Large intestine (tissue), 3 donors: ENCODE data around the gene TUBE1. TPM values are rescaled to one million over a fixed set of nuclear protein-coding genes. Genes with fewer than 3 reads are reported as not detected.
"Not testable (repeated sequence)": the region's sequence is repeated elsewhere in the genome, so short reads cannot be mapped to it uniquely, and the experiment has no call there.

Experiments used
- DNase-seq, 2 donors: peaks; one replicate each; pipeline versions ENCODE4 v3.0.0 to v3.0.0-alpha.2; 2013
- H3K27ac ChIP-seq: one replicate; pipeline ENCODE4 v1.5.1; 2013; ENCODE audit warnings: low read length
- H3K27me3 ChIP-seq: 2 replicates; pipeline ENCODE4 v1.6.1; 2013; ENCODE audit warnings: low read length; ENCODE audit not compliant: control insufficient read depth, insufficient read depth
- H3K36me3 ChIP-seq: 2 replicates; pipeline ENCODE4 v1.6.1; 2013; ENCODE audit warnings: low read length; ENCODE audit not compliant: control insufficient read depth, insufficient read depth
- H3K4me1 ChIP-seq: one replicate; pipeline ENCODE4 v1.6.1; 2013; ENCODE audit warnings: low read length; ENCODE audit not compliant: control insufficient read depth, insufficient read depth
- H3K4me3 ChIP-seq: one replicate; pipeline ENCODE4 v1.5.1; 2013; ENCODE audit warnings: low read length
- H3K9me3 ChIP-seq: one replicate; pipeline ENCODE4 v1.6.1; 2013; ENCODE audit warnings: mild to moderate bottlenecking, low read depth, low read length, moderate library complexity; ENCODE audit not compliant: control insufficient read depth
- WGBS: methylation state at CpG from one replicate; pipeline ENCODE4 v1.1.5; 2013; ENCODE audit warnings: low lambda C conversion rate; ENCODE audit not compliant: insufficient coverage; 5-methylcytosine and 5-hydroxymethylcytosine counted together
- polyA plus RNA-seq: library from polyadenylated mRNA; unstranded; fragments of 120-200 nt; gene quantifications from one replicate; pipeline ENCODE4 v1.2.1, GENCODE V29; 2013

Gene TUBE1
- polyA plus RNA-seq, 1 donor, result 33.8 TPM

DNA sequence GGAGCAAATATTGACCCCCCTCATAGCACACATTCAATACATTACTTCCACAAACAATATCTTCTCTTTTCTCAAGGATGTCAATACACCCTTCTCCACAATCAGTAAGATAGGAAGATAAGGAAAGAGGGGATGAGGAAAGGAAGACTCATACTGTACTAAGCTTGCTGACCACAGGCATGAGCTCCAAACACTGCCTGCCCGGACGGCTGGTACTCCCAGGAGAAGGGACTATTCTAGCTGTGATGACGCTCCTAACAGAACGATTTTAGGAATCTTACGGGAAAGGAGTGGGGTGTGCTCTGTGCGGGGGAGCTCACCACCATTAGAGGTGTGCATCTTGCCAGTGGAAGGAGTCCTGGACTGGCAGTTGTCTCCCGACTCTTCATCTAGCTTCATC, 37.3 kb downstream of the TUBE1 start:
- H3K27me3 ChIP-seq, result no peaks in the 10 kb centered on the region
- H3K4me1 ChIP-seq, result no peaks in the 10 kb centered on the region
- 83% methylated on average over 1 of the region's 7 CpGs for WGBS
- H3K4me3 ChIP-seq, result no peak overlapping the region
- no peak overlapping the region for H3K27ac ChIP-seq
- no peaks in the 10 kb centered on the region for H3K36me3 ChIP-seq
- DNase-seq, result no peak
- peaks cover 5% of the 10 kb centered on the region for H3K9me3 ChIP-seq

DNA sequence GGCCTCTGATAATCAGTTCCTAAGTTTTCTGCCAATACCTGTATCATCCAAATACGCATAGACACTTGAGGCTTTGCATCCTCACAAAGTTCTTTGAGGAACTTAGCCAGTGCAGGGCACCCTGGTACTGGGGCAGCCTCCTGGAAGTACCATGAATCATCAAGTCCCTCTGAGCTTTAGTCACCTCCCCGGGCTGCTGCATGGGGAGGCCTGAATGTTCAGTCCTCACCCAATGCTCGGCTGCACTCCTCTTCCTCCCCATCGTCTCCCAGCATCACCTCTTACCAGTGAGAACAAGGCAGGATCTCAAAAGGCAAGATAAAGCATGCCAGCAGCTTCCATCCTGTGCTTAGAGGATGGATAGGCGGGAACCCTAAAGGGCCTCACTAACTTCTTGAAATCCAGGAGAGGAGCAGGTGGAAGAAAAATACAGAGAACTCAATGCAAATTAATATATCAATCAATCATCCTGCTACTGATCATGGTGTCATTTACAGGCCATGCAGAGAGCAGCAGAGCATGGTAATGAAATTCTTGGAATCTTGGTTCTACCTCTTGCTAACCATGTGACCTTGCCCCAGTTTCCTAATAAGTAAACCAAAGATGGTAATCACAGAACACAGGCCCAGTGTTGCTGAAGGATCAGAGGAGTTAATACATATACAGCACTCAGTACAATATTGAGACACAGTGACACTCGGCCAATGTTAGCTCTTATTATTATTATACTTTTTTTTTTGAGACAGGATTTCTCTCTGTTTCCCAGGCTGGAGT, 38.1 kb downstream of the TUBE1 start:
- no peak overlapping the region for H3K27ac ChIP-seq
- H3K4me3 ChIP-seq, result no peak overlapping the region
- H3K4me1 ChIP-seq, result no peaks in the 10 kb centered on the region
- WGBS, result 83% methylated on average over 1 of the region's 6 CpGs
- DNase-seq, result no peak
- H3K9me3 ChIP-seq, result peaks cover 5% of the 10 kb centered on the region
- H3K27me3 ChIP-seq, result no peaks in the 10 kb centered on the region
- no peaks in the 10 kb centered on the region for H3K36me3 ChIP-seq

DNA sequence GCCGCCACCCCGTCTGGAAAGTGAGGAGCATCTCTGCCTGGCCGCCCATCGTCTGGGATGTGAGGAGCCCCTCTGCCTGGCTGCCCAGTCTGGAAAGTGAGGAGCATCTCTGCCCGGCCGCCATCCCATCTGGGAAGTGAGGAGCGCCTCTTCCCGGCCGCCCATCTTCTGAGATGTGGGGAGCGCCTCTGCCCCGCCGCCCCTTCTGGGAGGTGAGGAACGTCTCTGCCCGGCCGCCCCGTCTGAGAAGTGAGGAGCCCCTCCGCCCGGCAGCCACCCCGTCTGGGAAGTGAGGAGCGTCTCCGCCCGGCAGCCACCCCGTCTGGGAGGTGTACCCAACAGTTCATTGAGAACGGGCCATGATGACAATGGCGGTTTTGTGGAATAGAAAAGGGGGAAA, 39.8 kb downstream of the TUBE1 start:
- H3K4me1 ChIP-seq, H3K27ac ChIP-seq, H3K4me3 ChIP-seq, H3K9me3 ChIP-seq, H3K27me3 ChIP-seq, H3K36me3 ChIP-seq, DNase-seq: not testable (repeated sequence)
- no CpG with 5 or more reads among the region's 25 CpGs for WGBS

DNA sequence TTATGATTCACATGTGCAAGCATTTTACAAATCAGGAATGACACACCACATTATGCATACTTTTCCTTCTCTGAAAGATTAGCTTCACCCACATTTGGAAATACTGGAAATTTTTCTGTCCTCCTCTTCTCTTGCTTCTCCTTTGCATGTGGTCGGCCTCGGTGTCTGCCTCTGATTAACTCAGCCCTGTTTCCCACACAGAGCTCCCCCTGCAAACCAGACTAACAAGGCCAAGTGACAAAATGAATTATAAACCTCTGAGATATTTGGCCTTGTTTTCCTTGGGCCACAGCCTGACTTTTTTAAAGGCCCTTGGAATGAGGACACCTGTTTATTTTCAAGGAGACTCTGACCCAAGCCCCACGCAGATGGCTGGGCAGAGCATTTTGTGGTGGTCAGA, 42.4 kb downstream of the TUBE1 start:
- H3K27ac ChIP-seq, result no peak overlapping the region
- H3K27me3 ChIP-seq, result peaks cover 5% of the 10 kb centered on the region
- H3K36me3 ChIP-seq, result no peaks in the 10 kb centered on the region

DNA sequence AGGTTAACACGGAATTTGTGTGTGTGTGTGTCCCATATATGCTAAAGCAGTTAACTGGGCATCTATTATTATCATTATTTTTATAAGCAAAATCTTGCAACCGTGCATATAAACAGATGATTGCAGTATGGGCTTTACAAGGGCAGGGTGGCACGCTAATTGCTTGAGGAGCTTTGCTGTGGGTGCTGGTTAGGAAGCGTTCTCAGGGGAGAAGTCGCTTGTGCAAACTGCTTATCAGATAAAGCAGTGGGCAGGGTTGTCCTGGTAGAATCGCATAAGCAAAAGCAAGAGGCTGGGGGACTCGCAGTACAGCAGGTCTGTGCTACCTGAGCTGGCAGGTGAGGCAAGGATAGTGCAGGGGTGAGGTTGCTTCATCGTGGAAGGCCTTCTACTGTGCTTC, 43.1 kb downstream of the TUBE1 start:
- H3K36me3 ChIP-seq, result no peaks in the 10 kb centered on the region
- no peak overlapping the region for H3K4me3 ChIP-seq
- H3K27me3 ChIP-seq, result peaks cover 5% of the 10 kb centered on the region
- DNase-seq, result no peak
- no peaks in the 10 kb centered on the region for H3K4me1 ChIP-seq
- no peak overlapping the region for H3K27ac ChIP-seq
- no CpG with 5 or more reads among the region's 8 CpGs for WGBS
- H3K9me3 ChIP-seq, result peaks cover 5% of the 10 kb centered on the region

More for the DNA sequence above, 42.4 kb downstream of the TUBE1 start:
- 69% methylated on average over 2 of the region's 3 CpGs for WGBS
- DNase-seq, result no peak
- Histone ChIP-seq H3K4me1 (no peaks in the 10 kb centered on the region), H3K9me3 (peaks cover 5% of the 10 kb centered on the region), H3K4me3 (no peak overlapping the region)

DNA sequence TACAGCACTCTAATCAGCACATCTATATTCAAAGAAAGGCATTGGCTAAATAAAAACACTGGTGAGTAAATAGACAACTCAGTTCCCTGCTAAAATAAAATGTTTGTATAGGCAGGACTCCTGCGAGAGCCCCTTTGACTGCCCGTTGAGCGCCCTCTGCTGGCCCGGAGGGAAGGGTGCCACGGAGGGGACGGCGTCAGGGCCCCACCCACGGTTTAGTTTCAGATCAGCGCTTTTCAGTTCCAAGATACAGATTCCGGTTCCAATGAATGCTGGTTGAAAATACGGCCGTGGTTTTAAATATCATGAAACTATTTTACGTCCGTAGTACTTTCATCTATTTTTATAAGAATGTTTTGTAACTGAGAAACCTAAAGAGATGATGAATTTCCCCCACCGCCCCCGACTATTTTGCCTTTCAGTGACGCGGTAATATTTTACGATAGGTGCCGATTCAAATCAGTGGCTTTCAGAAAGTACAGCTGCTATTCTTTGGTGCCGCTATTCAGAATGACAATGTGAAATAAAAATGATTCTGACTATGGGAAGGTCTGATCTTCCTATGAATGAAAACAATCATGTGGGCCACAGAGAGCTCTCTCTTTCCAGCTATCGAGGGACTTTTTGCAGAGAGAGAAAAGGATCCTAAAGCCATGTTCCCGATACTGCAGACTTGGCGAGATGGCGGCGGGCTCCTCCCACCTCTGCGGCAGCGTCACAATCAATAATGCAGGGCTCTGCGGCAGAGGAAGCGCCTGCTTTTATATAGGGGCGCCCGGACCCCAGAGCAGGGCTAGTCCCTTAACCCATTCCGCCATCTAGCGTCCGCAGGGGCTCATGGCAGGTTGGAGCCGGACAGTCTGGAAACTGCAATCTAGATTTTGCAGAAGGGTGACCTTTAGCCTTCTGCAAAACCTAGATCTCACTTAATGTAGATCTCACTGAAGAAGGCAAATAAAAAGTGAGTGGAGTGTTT, 44.0 kb downstream of the TUBE1 start:
- Histone ChIP-seq H3K9me3 (peaks cover 5% of the 10 kb centered on the region), H3K27me3 (peaks cover 5% of the 10 kb centered on the region)
- WGBS, result 0% methylated on average over 2 of the region's 36 CpGs

DNA sequence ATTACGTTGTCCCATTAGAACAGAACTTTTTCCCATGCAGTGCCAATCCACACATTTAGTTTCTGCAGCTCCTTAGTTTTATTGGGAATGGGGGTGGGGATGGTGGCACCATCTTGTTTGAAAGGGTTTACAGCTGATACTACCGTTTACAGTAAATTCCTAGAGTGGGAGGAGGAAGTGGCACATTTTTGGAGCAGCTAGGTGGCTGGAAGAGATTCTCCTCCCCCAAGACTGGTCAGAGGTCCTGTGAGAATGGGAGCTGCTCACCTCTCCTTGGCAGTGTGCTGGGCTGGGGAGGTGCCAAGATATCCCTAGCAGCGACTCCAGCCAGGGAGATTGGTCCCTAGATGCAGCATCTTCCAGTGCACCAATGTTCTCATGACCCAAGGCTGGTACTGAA, 45.7 kb downstream of the TUBE1 start:
- Histone ChIP-seq H3K36me3 (no peaks in the 10 kb centered on the region), H3K4me1 (no peaks in the 10 kb centered on the region), H3K4me3 (no peak overlapping the region), H3K27me3 (peaks cover 5% of the 10 kb centered on the region), H3K27ac (no peak overlapping the region), H3K9me3 (no peaks in the 10 kb centered on the region)
- no peak for DNase-seq
- WGBS, result no CpG with 5 or more reads among the region's 3 CpGs

More for the DNA sequence above, 44.0 kb downstream of the TUBE1 start:
- Histone ChIP-seq H3K27ac (peak overlapping the region; percentile 89), H3K4me3 (peak overlapping the region; percentile 70), H3K36me3 (no peaks in the 10 kb centered on the region), H3K4me1 (no peaks in the 10 kb centered on the region)
- peak; percentile 85 to 89 for DNase-seq

DNA sequence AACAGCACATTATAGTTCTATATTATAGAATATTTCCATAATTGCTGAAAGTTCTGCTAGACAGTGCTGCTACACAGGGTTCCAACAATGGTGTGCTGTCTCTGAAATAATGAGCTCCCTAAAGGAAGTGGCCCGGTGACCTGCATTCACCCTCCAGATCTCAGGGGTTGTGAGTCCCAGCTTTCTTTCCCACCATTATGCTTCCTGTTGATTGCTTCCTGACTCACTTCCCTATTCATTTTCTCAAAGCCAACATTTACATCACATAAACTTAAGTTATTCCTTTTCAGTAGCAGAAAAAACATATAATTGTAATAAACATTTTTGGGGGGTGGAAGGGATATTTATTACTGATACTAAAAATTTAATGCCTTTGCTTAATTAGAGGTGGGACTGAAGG, 46.3 kb downstream of the TUBE1 start:
- Histone ChIP-seq H3K27ac (no peak overlapping the region), H3K27me3 (peaks cover 5% of the 10 kb centered on the region), H3K4me3 (no peak overlapping the region), H3K9me3 (no peaks in the 10 kb centered on the region), H3K4me1 (no peaks in the 10 kb centered on the region), H3K36me3 (no peaks in the 10 kb centered on the region)
- DNase-seq, result no peak
- WGBS, result no CpG with 5 or more reads among the region's 1 CpG

DNA sequence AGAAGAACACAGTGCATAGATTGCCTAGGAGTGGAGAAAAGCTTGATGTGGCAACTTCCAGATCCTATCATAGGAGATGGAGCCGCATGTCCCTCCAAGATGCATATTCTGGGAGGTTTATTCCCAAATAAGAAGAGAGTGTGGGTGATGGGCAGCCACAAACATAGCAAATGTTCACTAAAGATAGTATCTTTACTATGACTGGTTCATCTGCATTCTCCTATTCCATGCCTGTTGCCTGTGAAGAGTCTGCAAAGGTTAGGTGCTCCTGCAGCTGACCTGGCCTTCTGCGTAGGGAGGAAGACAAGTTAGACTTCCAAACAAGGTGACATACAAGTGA, 47.9 kb downstream of the TUBE1 start:
- Histone ChIP-seq H3K9me3 (no peaks in the 10 kb centered on the region), H3K36me3 (no peaks in the 10 kb centered on the region), H3K27ac (no peak overlapping the region), H3K4me3 (no peak overlapping the region), H3K27me3 (peaks cover 5% of the 10 kb centered on the region), H3K4me1 (no peaks in the 10 kb centered on the region)
- no CpG with 5 or more reads among the region's 2 CpGs for WGBS
- DNase-seq, result no peak

DNA sequence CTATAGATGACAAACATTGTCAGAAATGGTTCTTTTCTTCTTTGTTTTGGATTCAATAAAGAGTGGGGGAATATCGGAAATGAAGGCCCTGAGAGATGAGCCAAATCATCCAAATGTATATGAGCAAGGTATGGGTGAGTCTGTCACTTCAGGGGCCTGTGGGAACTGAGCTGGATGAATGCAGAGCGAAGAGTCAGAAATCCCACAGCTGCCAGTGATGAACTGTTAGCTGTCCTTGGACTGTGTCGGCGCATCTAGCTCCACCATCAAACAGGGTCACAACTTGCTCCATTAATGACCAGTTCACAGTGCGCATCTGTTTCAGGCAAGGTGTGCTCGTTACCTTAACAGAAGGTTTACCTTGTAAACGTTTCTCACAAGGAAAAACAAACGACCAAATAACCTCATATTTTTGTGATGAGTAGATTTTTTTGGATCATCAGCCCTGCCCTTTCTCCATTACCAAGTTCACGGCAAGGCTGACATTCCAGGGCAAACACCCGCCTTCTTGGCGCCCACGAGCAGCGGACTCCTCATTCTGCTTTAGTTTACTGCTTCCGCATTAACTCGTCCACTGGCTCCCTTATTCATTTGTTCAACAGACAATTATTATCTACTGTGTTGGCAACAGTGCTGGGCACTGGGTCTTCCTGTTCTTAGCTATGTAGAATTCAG, 48.4 kb downstream of the TUBE1 start:
- Histone ChIP-seq H3K27me3 (peaks cover 5% of the 10 kb centered on the region), H3K4me1 (no peaks in the 10 kb centered on the region), H3K4me3 (no peak overlapping the region), H3K36me3 (no peaks in the 10 kb centered on the region), H3K27ac (no peak overlapping the region), H3K9me3 (no peaks in the 10 kb centered on the region)
- DNase-seq, result no peak
- 81% methylated on average over 7 of the region's 15 CpGs for whole genome bisulfite sequencing
